ENCODE data around the gene SLC25A43. TPM values are rescaled to one million over a fixed set of nuclear protein-coding genes. Genes with fewer than 3 reads are reported as not detected.

Gene SLC25A43
- total and polyA plus RNA-seq, 9 of the 15 experiments (the other 6 are each of a cell fraction or from before 2014, with no cell fraction given), result 1.3 to 8.4 (median 4.0) TPM

GRCh38 chrX:119429471-119429870, 30.3 kb downstream of the SLC25A43 start:
- TF ChIP-seq ZNF23 (CRISPR knock-in tag; IDR thresholded peaks at IDR 0.05), result no peak
- TF ChIP-seq CEBPG (CRISPR knock-in tag; IDR thresholded peaks at IDR 0.05), result no peak
- no peak for TF ChIP-seq CEBPG (tag; conservative IDR thresholded peaks at IDR 0.05 in 1 of 2, IDR thresholded peaks at IDR 0.05 in 1 of 2)
- TF ChIP-seq ESRRB (CRISPR knock-in tag; IDR thresholded peaks at IDR 0.05; ENCODE audit: borderline replicate concordance), result no peak
- TF ChIP-seq GTF3C2 (IDR thresholded peaks at IDR 0.05; ENCODE audit: borderline replicate concordance, extremely low read depth, insufficient read length), result no peak
- TF ChIP-seq CREM (IDR thresholded peaks at IDR 0.05; ENCODE audit: low read depth), result no peak
- POLR2A ChIA-PET, result no interaction called here
- DNase-seq (ENCODE audit: extremely low read depth in 1 of 4, low spot score in 3 of 4), result no peak
- Histone ChIP-seq H3K9me1 (ENCODE audit: control insufficient read depth, insufficient read depth, low read length) (no peaks in the 10 kb centered on the region), H3K4me3 (no peak overlapping the region), H3K4me1 (replicated peaks in 1 of 2; ENCODE audit: control insufficient read depth in 2 of 2, insufficient read depth in 2 of 2, low read length in 2 of 2) (peaks cover 9 to 12% of the 10 kb centered on the region in 2 experiments; a peak in 4 of 5 replicates), H3K4me2 (ENCODE audit: insufficient read depth, low read length) (no peak overlapping the region), H3K27me3 (ENCODE audit: control insufficient read depth in 2 of 2, insufficient read depth in 2 of 2, low read length in 2 of 2) (no peaks in the 10 kb centered on the region), H3K79me2 (ENCODE audit: control insufficient read depth, insufficient read depth, low read length) (no peaks in the 10 kb centered on the region), H3K36me3 (ENCODE audit: control insufficient read depth, insufficient read depth, low read length) (0 out of 3 replicates have a peak, but pooled peaks cover 3% of the 10 kb centered on the region), H3K27ac (ENCODE audit: extremely low read depth, low read depth, low read length) (no peak overlapping the region), H2AFZ (ENCODE audit: low read depth, low read length) (no peak overlapping the region), H3K9ac (ENCODE audit: insufficient read depth in 1 of 2, low read depth in 2 of 2, low read length in 2 of 2) (no peak overlapping the region), H4K20me1 (replicated peaks; ENCODE audit: control insufficient read depth, insufficient read depth, low read length) (no peaks in the 10 kb centered on the region), H3K9me3 (replicated peaks; ENCODE audit: control insufficient read depth, insufficient read depth, low read depth, low read length) (no peaks in the 10 kb centered on the region)
- 15% methylated on average over 4 of the region's 4 CpGs for WGBS (ENCODE audit: insufficient coverage, low coverage, missing lambda C conversion rate)
- CTCF ChIA-PET (ENCODE audit: low intra/inter-chr PET ratio), result no interaction called here
- ATAC-seq, result no peak
- no TSS peak for BruUV-seq (replicated peaks)
- FAIRE-seq, result no peak
- in situ Hi-C loops (cut with MboI) (no loop called here), intact Hi-C loops (cut with micrococcal nuclease) (no loop called here)
